ENCODE results near the gene BEND5. TPM values are rescaled to one million over a fixed set of nuclear protein-coding genes. Genes with fewer than 3 reads are reported as not detected.

The BEND5 gene
- total and polyA plus RNA-seq, 2 of the 8 experiments (the other 6 are each of a cell fraction or from before 2014, with no cell fraction given) = 3.8 to 7.5 TPM

GRCh38 chr1:48771561-48771960 lies 5.1 kb downstream of the BEND5 start (continued):
- TF ChIP-seq CBX8 (IDR thresholded peaks at IDR 0.05; ENCODE audit: borderline replicate concordance, low read depth, low read length) = no peak
- TF ChIP-seq CREB1 (IDR thresholded peaks at IDR 0.05) = no peak
- TF ChIP-seq GABPA (IDR thresholded peaks at IDR 0.05; ENCODE audit: borderline replicate concordance, insufficient read depth, low read length) = no peak

All from H1 (cell line).